Measurements from ENCODE around the gene HSFX2. TPM values are rescaled to one million over a fixed set of nuclear protein-coding genes. Genes with fewer than 3 reads are reported as not detected.
"Not testable (repeated sequence)": the region's sequence is repeated elsewhere in the genome, so short reads cannot be mapped to it uniquely, and the experiment has no call there.

The HSFX2 gene, protein sequence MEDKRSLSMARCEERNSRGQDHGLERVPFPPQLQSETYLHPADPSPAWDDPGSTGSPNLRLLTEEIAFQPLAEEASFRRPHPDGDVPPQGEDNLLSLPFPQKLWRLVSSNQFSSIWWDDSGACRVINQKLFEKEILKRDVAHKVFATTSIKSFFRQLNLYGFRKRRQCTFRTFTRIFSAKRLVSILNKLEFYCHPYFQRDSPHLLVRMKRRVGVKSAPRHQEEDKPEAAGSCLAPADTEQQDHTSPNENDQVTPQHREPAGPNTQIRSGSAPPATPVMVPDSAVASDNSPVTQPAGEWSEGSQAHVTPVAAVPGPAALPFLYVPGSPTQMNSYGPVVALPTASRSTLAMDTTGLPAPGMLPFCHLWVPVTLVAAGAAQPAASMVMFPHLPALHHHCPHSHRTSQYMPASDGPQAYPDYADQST
- total RNA-seq, result not detected in 3 replicates
- long read RNA-seq, result 0 reads

DNA sequence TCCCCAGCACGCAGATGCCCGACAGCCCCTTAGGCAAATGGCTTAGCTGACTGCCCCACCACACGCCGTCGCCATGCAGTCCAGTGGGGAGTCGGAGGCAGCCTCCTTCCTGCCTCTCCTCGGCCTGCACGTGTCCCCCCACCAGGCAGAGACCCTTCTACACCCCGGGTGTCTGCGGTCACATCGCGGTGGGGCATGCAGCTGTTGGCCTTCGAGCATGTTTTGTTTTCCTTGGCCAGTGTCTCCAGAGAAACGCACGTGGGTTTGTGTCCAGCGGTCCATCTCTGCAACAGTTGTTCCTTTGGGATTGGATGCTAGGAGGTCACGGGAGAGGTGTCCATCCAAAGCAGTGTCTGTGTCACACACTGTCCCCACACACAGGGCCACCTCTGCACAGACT, at the start of gene HSFX2:
HSFX2 (minus strand) TSS at position 101 of the 400 bp plus-strand sequence. CDS start 614 bp downstream, outside the sequence.
- DNase-seq (ENCODE audit: low spot score); H3K27ac Mint-ChIP-seq (ENCODE audit: unreplicated experiment); H3K9me3 Mint-ChIP-seq (ENCODE audit: low read depth); H3K36me3 Mint-ChIP-seq (ENCODE audit: low read depth); H3K27me3 Mint-ChIP-seq (ENCODE audit: low read depth); H3K4me3 Mint-ChIP-seq (ENCODE audit: unreplicated experiment); H3K4me1 Mint-ChIP-seq (ENCODE audit: low read depth): not testable (repeated sequence)

DNA sequence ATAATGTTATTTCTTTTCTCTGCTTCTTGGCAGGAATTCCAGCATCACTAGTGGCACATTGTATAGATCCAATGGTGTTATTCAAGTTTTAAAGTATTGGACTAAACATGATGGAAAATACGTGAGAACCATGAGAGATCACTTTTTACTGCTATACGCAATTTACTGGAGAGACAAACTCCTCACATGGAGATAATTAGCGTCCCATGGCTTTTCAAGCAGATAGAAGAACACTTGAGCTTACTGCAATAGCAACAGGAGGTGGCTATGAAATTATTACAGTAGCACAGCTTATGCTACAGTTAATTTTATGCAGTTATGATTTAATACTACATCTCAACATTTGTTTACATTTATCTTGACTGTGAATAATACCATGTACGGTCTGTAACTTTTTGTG, 48.4 kb upstream of the HSFX2 start:
- Mint-ChIP-seq H3K4me1 (ENCODE audit: low read depth) (no peaks in the 10 kb centered on the region), H3K27ac (ENCODE audit: unreplicated experiment) (no peak overlapping the region), H3K9me3 (ENCODE audit: low read depth) (peaks cover 20% of the 10 kb centered on the region), H3K27me3 (ENCODE audit: low read depth) (no peaks in the 10 kb centered on the region), H3K36me3 (ENCODE audit: low read depth) (no peaks in the 10 kb centered on the region), H3K4me3 (ENCODE audit: unreplicated experiment) (no peak overlapping the region)
- TF ChIP-seq, protein P1, sequence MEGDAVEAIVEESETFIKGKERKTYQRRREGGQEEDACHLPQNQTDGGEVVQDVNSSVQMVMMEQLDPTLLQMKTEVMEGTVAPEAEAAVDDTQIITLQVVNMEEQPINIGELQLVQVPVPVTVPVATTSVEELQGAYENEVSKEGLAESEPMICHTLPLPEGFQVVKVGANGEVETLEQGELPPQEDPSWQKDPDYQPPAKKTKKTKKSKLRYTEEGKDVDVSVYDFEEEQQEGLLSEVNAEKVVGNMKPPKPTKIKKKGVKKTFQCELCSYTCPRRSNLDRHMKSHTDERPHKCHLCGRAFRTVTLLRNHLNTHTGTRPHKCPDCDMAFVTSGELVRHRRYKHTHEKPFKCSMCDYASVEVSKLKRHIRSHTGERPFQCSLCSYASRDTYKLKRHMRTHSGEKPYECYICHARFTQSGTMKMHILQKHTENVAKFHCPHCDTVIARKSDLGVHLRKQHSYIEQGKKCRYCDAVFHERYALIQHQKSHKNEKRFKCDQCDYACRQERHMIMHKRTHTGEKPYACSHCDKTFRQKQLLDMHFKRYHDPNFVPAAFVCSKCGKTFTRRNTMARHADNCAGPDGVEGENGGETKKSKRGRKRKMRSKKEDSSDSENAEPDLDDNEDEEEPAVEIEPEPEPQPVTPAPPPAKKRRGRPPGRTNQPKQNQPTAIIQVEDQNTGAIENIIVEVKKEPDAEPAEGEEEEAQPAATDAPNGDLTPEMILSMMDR (IDR thresholded peaks at IDR 0.05), result no peak
- DNase-seq (ENCODE audit: low spot score), result no peak

DNA sequence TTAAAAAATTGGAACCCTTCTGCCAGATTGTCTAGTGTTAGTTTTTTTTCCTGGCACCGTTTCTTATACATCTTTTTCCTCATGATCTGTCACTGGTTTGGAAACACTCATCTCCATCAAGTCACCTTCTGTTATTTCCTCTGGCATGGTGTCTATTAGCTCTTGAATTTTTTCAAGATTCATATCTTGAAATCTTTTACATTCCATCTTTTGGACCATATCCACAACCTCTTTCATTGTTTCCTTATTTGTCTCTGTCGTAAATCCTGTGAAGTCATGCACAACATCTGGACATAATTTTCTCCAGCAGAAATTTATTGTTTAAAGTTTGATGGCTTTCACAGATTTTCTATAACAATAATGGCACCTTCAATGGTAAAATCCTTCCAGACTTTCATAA, 46.7 kb upstream of the HSFX2 start:
- Mint-ChIP-seq H3K36me3 (ENCODE audit: low read depth) (no peaks in the 10 kb centered on the region), H3K27ac (ENCODE audit: unreplicated experiment) (no peak overlapping the region), H3K27me3 (ENCODE audit: low read depth) (no peaks in the 10 kb centered on the region), H3K9me3 (ENCODE audit: low read depth) (peaks cover 23% of the 10 kb centered on the region), H3K4me1 (ENCODE audit: low read depth) (no peaks in the 10 kb centered on the region), H3K4me3 (ENCODE audit: unreplicated experiment) (no peak overlapping the region)
- no peak for DNase-seq (ENCODE audit: low spot score)
- TF ChIP-seq, protein P1 (IDR thresholded peaks at IDR 0.05), result no peak

DNA sequence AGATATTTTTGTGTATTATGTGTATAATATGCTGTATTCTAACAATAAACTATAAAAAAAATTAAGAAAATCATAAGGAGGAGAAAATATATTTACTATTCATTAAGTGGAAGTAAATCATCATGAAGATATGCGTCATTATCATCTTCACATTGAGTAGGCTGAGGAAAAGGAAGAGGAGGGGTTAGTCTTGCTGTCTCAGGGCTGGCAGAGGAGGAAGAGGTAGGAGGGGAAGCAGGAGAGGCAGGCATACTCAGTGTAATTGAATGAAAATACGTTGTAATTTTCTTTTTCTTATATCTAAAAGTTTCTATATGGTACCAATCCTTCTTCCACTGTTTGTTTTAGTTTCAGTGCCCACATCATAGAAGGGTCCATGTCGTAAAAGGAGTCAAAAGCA, 46.3 kb upstream of the HSFX2 start:
- TF ChIP-seq, protein P1 (IDR thresholded peaks at IDR 0.05), result no peak
- Mint-ChIP-seq H3K4me3 (ENCODE audit: unreplicated experiment) (no peak overlapping the region), H3K4me1 (ENCODE audit: low read depth) (no peaks in the 10 kb centered on the region), H3K9me3 (ENCODE audit: low read depth) (peaks cover 24% of the 10 kb centered on the region), H3K27me3 (ENCODE audit: low read depth) (no peaks in the 10 kb centered on the region), H3K36me3 (ENCODE audit: low read depth) (no peaks in the 10 kb centered on the region), H3K27ac (ENCODE audit: unreplicated experiment) (no peak overlapping the region)
- DNase-seq (ENCODE audit: low spot score), result no peak

DNA sequence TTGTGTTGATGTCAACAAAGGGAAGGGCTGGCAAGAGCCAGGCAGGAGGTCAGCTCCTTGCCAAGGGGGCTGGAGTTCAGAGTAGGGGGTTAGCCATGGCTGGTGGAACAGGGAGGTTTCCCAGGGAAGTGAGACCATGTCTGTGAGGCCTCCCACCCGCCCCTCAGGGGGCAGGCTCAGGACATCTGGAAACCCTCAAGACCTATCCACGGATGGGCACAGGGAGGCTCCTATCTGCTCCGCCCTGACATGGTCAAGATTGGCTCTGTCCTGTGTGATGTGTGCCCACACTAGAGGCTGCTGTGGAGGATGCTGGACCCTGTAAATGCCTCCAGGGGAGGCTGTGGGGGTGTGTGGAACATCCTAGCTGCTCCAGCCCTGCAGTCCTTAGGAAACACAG, 44.5 kb upstream of the HSFX2 start:
- Mint-ChIP-seq H3K36me3 (ENCODE audit: low read depth) (no peaks in the 10 kb centered on the region), H3K9me3 (ENCODE audit: low read depth) (peaks cover 25% of the 10 kb centered on the region), H3K4me1 (ENCODE audit: low read depth) (no peaks in the 10 kb centered on the region), H3K27ac (ENCODE audit: unreplicated experiment) (no peak overlapping the region), H3K4me3 (ENCODE audit: unreplicated experiment) (no peak overlapping the region), H3K27me3 (ENCODE audit: low read depth) (peaks cover 3% of the 10 kb centered on the region)
- TF ChIP-seq, protein P1 (IDR thresholded peaks at IDR 0.05), result no peak
- no peak for DNase-seq (ENCODE audit: low spot score)

DNA sequence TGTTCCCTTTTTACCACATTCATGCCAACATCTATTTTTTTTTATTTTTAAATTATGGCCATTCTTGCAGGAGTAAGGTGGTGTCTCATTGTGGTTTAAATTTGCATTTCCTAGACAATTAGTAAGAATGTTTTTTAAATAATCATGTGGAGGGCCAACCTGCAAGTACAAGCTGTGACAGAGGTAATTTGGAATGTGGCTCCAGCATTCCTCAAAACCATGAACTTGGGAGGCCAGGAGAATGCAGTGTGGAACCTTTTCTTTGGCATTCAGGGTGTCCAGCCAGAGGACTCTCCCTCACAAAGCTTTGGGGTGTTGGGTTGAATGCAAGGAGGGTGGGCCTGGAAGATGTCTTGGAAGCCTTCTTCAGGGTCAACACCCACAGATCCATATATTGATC, 43.7 kb upstream of the HSFX2 start:
- TF ChIP-seq, protein P1 (IDR thresholded peaks at IDR 0.05), result no peak
- Mint-ChIP-seq H3K4me1 (ENCODE audit: low read depth) (no peaks in the 10 kb centered on the region), H3K4me3 (ENCODE audit: unreplicated experiment) (no peak overlapping the region), H3K27me3 (ENCODE audit: low read depth) (peaks cover 3% of the 10 kb centered on the region), H3K27ac (ENCODE audit: unreplicated experiment) (no peak overlapping the region), H3K36me3 (ENCODE audit: low read depth) (no peaks in the 10 kb centered on the region), H3K9me3 (ENCODE audit: low read depth) (peaks cover 25% of the 10 kb centered on the region)
- no peak for DNase-seq (ENCODE audit: low spot score)

Measured in chondrocyte (in vitro differentiated cells).